H9 (cell line): ENCODE results near the gene CALML4. TPM values are rescaled to one million over a fixed set of nuclear protein-coding genes. Genes with fewer than 3 reads are reported as not detected.
A peak's percentile ranks its signal among the peaks of the same experiment; 100 is the strongest.

Experiments
- DNase-seq: peaks from one replicate; pipeline ENCODE4 v3.0.0-alpha.2; 2017
- H2AFZ ChIP-seq: one replicate; pipeline ENCODE4 v1.6.1; 2013; ENCODE audit warnings: mild to moderate bottlenecking, low read length, control low read depth, moderate library complexity
- H2AK5ac ChIP-seq: 2 replicates; pipeline ENCODE4 v1.6.1; 2013; ENCODE audit warnings: low read length, control low read depth, mixed read lengths; ENCODE audit not compliant: insufficient read length
- H2BK120ac ChIP-seq: one replicate; pipeline ENCODE4 v1.6.1; 2013; ENCODE audit warnings: low read depth, mild to moderate bottlenecking, low read length, control low read depth, inconsistent platforms; ENCODE audit not compliant: poor library complexity, severe bottlenecking
- H2BK12ac ChIP-seq: 2 replicates; pipeline ENCODE4 v1.6.1; 2013; ENCODE audit warnings: low read length, control low read depth, mixed read lengths, low read depth; ENCODE audit not compliant: insufficient read length
- H2BK15ac ChIP-seq: 2 replicates; pipeline ENCODE4 v1.6.1; 2013; ENCODE audit warnings: low read depth, low read length, control low read depth
- H2BK20ac ChIP-seq: one replicate; pipeline ENCODE4 v1.6.1; 2013; ENCODE audit warnings: low read depth, mild to moderate bottlenecking, low read length, control low read depth, inconsistent platforms; ENCODE audit not compliant: poor library complexity, severe bottlenecking
- H2BK5ac ChIP-seq: 2 replicates; pipeline ENCODE4 v1.6.1; 2013; ENCODE audit warnings: low read length, control low read depth, mixed read lengths; ENCODE audit not compliant: insufficient read length
- H3K14ac ChIP-seq: 2 replicates; pipeline ENCODE4 v1.6.1; 2013; ENCODE audit warnings: low read length, control low read depth; ENCODE audit not compliant: insufficient read depth
- H3K18ac ChIP-seq: 2 replicates; pipeline ENCODE4 v1.6.1; 2013; ENCODE audit warnings: low read depth, mild to moderate bottlenecking, mixed read lengths, low read length, control low read depth; ENCODE audit not compliant: insufficient read length
- H3K23ac ChIP-seq: 2 replicates; pipeline ENCODE4 v1.6.1; 2013; ENCODE audit warnings: low read length, control low read depth, mixed read lengths, low read depth; ENCODE audit not compliant: insufficient read length
- H3K23me2 ChIP-seq: 2 replicates; pipeline ENCODE4 v1.6.1; 2013; ENCODE audit warnings: low read depth, mild to moderate bottlenecking, mixed read lengths, low read length, control low read depth; ENCODE audit not compliant: insufficient read length, poor library complexity, severe bottlenecking
- H3K27ac ChIP-seq: 2 replicates; pipeline ENCODE4 v1.5.1; 2013; ENCODE audit warnings: low read length, control low read depth, mixed read lengths, low read depth; ENCODE audit not compliant: insufficient read length
- H3K27me3 ChIP-seq: 2 replicates; pipeline ENCODE4 v1.6.1; 2013; ENCODE audit warnings: low read length, control low read depth, inconsistent platforms; ENCODE audit not compliant: insufficient read depth
- H3K4ac ChIP-seq: 2 replicates; pipeline ENCODE4 v1.6.1; 2013; ENCODE audit warnings: low read depth, mild to moderate bottlenecking, control low read depth, inconsistent platforms, low read length, moderate library complexity
- H3K4me1 ChIP-seq: 2 replicates; pipeline ENCODE4 v1.6.1; 2013; ENCODE audit warnings: low read length, control low read depth, inconsistent platforms; ENCODE audit not compliant: insufficient read depth
- H3K4me2 ChIP-seq: 2 replicates; pipeline ENCODE4 v1.6.1; 2013; ENCODE audit warnings: low read length, control low read depth, mixed read lengths; ENCODE audit not compliant: insufficient read length, insufficient read depth
- H3K56ac ChIP-seq: 2 replicates; pipeline ENCODE4 v1.6.1; 2013; ENCODE audit warnings: low read depth, mild to moderate bottlenecking, mixed read lengths, low read length, control low read depth; ENCODE audit not compliant: insufficient read length
- H3K79me1 ChIP-seq: 2 replicates; pipeline ENCODE4 v1.6.1; 2013; ENCODE audit warnings: low read depth, mild to moderate bottlenecking, moderate library complexity, low read length, control low read depth, inconsistent platforms; ENCODE audit not compliant: insufficient read depth, poor library complexity, severe bottlenecking
- H3K79me2 ChIP-seq: 2 replicates; pipeline ENCODE4 v1.6.1; 2013; ENCODE audit warnings: low read length, control low read depth, inconsistent platforms; ENCODE audit not compliant: insufficient read depth
- H3K9ac ChIP-seq: 2 replicates; pipeline ENCODE4 v1.6.1; 2013; ENCODE audit warnings: low read length, control low read depth, mixed read lengths; ENCODE audit not compliant: insufficient read length; ENCODE audit errors: extremely low read depth
- H3K9me3 ChIP-seq: one replicate; pipeline ENCODE4 v1.6.1; 2013; ENCODE audit warnings: low read depth, low read length, inconsistent platforms; ENCODE audit not compliant: control insufficient read depth
- H3T11ph ChIP-seq: one replicate; pipeline ENCODE4 v1.6.1; 2013; ENCODE audit warnings: mild to moderate bottlenecking, low read length, control low read depth, inconsistent platforms
- H4K20me1 ChIP-seq: one replicate; pipeline ENCODE4 v1.6.1; 2013; ENCODE audit not compliant: control insufficient read depth, insufficient read length, insufficient read depth
- H4K5ac ChIP-seq: 2 replicates; pipeline ENCODE4 v1.6.1; 2013; ENCODE audit warnings: low read depth, mild to moderate bottlenecking, mixed read lengths, low read length, control low read depth; ENCODE audit not compliant: insufficient read length
- H4K8ac ChIP-seq: replicated peaks from 2 replicates; pipeline ENCODE4 v1.6.1; 2013; ENCODE audit warnings: low read length, control low read depth, mixed read lengths, low read depth; ENCODE audit not compliant: insufficient read length
- H4K91ac ChIP-seq: 2 replicates; pipeline ENCODE4 v1.6.1; 2013; ENCODE audit warnings: low read depth, mild to moderate bottlenecking, moderate library complexity, mixed read lengths, low read length, control low read depth; ENCODE audit not compliant: insufficient read length
- H3K27ac Mint-ChIP-seq, 3 experiments: 2 replicates in 2 of 3; 3 replicates in 1 of 3; pipeline ENCODE4 v1.8.0; 2020 to 2021; ENCODE audit warnings: mixed read lengths in 3 of 3, mild to moderate bottlenecking in 1 of 3, moderate library complexity in 1 of 3
- H3K27me3 Mint-ChIP-seq: 2 replicates; pipeline ENCODE4 v1.8.0; 2021; ENCODE audit warnings: low read depth, mild to moderate bottlenecking, moderate library complexity, mixed read lengths
- H3K36me3 Mint-ChIP-seq, 3 experiments: 2 replicates in 2 of 3; 3 replicates in 1 of 3; pipeline ENCODE4 v1.8.0; 2020 to 2021; ENCODE audit warnings: low read depth in 3 of 3, mixed read lengths in 3 of 3; ENCODE audit not compliant: insufficient read depth in 1 of 3
- H3K4me1 Mint-ChIP-seq, 2 experiments: 2 replicates each; pipeline ENCODE4 v1.8.0; 2020; ENCODE audit warnings: mixed read lengths in 2 of 2
- H3K4me3 Mint-ChIP-seq, 2 experiments: 2 replicates in 1 of 2; 3 replicates in 1 of 2; pipeline ENCODE4 v1.8.0; 2020 to 2021; ENCODE audit warnings: mild to moderate bottlenecking in 2 of 2, mixed read lengths in 2 of 2, moderate library complexity in 1 of 2
- H3K9me3 Mint-ChIP-seq, 2 experiments: 2 replicates in 1 of 2; 3 replicates in 1 of 2; pipeline ENCODE4 v1.8.0; 2020; ENCODE audit warnings: mild to moderate bottlenecking in 2 of 2, mixed read lengths in 2 of 2, moderate library complexity in 1 of 2
- CTCF ChIP-seq: fragments of 200-600 bp; sonication (generic); conservative IDR thresholded peaks from 3 replicates; pipeline ENCODE4 v1.8.0; 2021; ENCODE audit warnings: antibody characterized with exemption, mild to moderate bottlenecking
- WGBS: extraction: QIAGEN DNeasy Blood & Tissue Kit; methylation state at CpG from one replicate; pipeline ENCODE4 v1.1.7; 2013; ENCODE audit warnings: missing lambda C conversion rate, low lambda C conversion rate, mixed read lengths; ENCODE audit not compliant: insufficient read length; ENCODE audit errors: extremely low coverage; 5-methylcytosine and 5-hydroxymethylcytosine counted together
- total RNA-seq: library from RNA; stranded (reverse); gene quantifications from 2 replicates; pipeline ENCODE4 v1.2.1, GENCODE V29; 2021

The CALML4 gene
- total RNA-seq, 1 experiment from 2014 or later, result 11.8 TPM

GRCh38 chr15:68191555-68191954, 13.6 kb downstream of the CALML4 start:
- WGBS, result no CpG with 5 or more reads among the region's 3 CpGs
- no peaks in the 10 kb centered on the region for H3K9me3 ChIP-seq
- no peak for DNase-seq
- H4K20me1 ChIP-seq, result no peaks in the 10 kb centered on the region
- H3K23me2 ChIP-seq, result no peaks in the 10 kb centered on the region
- no peak overlapping the region for H2BK20ac ChIP-seq
- no peak overlapping the region for H2AK5ac ChIP-seq
- no peak overlapping the region for H3K9ac ChIP-seq
- H3K4me1 ChIP-seq, result no peaks in the 10 kb centered on the region; the same call in 1 of the 2 replicates
- H4K91ac ChIP-seq, result no peak overlapping the region
- H2BK15ac ChIP-seq, result no peak overlapping the region
- no peaks in the 10 kb centered on the region for H3K79me1 ChIP-seq
- no peak overlapping the region for H3K23ac ChIP-seq
- H3K4me2 ChIP-seq, result no peak overlapping the region
- H3K18ac ChIP-seq, result no peak overlapping the region
- no peaks in the 10 kb centered on the region for H3K27me3 ChIP-seq
- H3K27ac ChIP-seq, result peak overlapping the region; percentile 54
- no peak overlapping the region for H3K4me3 Mint-ChIP-seq
- H3K4me1 Mint-ChIP-seq, result peaks cover 16 to 18% of the 10 kb centered on the region in 2 experiments
- H3K27ac Mint-ChIP-seq, result no peak overlapping the region
- no peak overlapping the region for H3K56ac ChIP-seq
- H3K9me3 Mint-ChIP-seq, result no peaks in the 10 kb centered on the region
- no peak overlapping the region for H3K4ac ChIP-seq
- no peak overlapping the region for H4K5ac ChIP-seq
- H3K14ac ChIP-seq, result no peak overlapping the region
- no peak overlapping the region for H2BK5ac ChIP-seq
- H3K79me2 ChIP-seq, result no peaks in the 10 kb centered on the region
- no peak overlapping the region for H3T11ph ChIP-seq
- no peak overlapping the region for H2AFZ ChIP-seq
- TF ChIP-seq CTCF, result no peak
- no peak overlapping the region for H4K8ac ChIP-seq
- H3K27me3 Mint-ChIP-seq, result no peaks in the 10 kb centered on the region
- H2BK12ac ChIP-seq, result no peak overlapping the region
- H2BK120ac ChIP-seq, result no peak overlapping the region
- peaks cover 14 to 39% (median 34%) of the 10 kb centered on the region in 3 experiments; a peak in 6 of 7 replicates for H3K36me3 Mint-ChIP-seq
